DMS53 treated with DMSO at 0.1 percent for 48 hours (cell line): ENCODE data around the gene PLAC1.

Experiments used
- DNase-seq: peaks from one replicate; lab custom pipeline; 2025; ENCODE audit not compliant: unreplicated experiment; lab: John Stamatoyannopoulos, UW

Gene PLAC1

DNA sequence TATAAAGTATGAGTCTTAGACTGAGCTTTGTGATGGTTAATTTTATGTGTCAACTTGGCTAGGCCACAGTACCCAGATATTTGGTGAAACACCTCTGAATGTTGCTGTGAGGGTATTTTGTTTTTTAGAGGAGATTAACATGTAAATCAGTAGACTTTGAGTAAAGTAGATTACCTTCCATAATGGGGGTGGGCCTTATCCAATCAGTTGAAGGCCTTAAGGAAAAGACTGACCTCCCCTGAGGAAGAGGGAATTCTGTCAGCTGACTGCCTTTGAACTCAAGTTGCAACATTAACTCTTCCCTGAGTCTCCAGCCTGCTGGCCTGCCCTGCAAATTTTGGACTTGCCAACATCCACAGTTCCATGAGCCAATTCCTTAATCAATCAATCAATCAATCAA lies 66.0 kb downstream of the PLAC1 start:
- no peak for DNase-seq

DNA sequence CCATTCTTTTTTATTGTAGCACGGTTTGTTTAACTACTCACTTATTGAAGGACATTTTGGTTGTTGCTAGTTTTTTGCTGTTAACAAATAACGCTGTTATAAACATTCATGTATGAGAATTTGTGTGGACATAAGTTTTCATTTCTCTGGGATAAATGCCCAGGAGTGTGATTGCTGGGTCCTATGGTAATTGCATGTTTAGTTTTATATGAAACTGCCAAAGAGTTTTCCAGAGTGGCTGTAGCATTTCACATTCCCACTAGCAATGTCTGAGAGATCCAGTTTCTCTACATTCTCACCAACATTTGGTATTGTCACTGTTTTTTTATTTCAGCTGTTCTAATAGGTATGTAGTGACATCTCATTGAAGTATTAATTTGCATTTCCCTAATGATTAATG lies 66.8 kb downstream of the PLAC1 start:
- DNase-seq: no peak

DNA sequence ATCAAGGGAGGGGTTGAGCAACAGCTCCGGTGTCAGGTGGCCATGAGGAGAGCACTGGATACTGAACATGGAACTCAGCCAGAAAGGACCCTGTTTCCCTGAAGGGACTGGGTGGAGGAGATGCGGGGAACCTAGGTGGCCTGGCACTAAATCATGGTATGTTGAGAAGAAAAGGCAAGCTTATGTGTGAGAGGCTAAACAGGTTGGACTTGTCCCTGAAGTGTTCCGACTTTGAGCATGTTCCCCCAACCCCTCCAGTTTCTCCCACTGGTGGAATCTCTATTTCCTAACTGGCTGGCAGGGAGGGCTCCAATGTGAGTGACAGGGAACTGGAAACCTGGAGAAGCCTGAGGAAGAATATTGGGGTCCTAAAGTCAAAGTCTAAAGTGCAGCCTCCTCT lies 69.5 kb downstream of the PLAC1 start:
- DNase-seq: no peak

DNA sequence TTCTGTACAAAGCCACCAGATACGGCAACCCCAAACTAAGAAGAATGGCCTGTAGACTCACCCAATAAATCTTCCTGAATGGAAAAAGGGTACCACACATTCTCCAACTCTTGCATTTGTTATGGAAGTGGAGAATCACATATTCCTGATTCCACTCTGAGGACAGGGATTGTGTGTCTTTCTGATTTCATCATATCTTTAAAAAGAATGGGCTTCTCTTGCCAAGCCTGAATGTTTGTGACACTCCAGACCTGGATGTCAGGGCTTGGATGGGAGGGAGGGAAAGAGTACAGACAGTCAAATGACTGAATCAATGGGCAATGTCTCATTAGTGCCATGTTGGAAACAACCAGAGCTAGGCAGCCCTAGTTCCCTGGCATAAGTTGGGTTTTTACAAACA lies 77.4 kb downstream of the PLAC1 start:
- no peak for DNase-seq

DNA sequence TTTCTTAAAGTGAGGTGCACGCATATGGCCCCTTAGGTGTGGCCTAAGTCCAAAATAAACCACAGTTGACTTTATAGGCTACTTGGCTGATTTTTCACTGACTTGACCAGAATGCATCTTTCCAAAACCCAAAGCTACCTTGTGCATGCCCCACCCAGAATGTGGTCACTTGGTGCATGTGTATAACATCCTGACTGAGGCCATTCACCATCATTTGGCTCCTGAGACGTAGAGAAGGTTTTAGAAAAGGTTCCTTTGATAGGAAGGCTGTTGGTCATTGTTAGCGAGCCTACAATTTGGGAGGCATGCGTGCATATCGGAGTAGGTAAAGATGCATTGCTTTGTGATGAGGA lies 84.6 kb downstream of the PLAC1 start:
- no peak for DNase-seq

DNA sequence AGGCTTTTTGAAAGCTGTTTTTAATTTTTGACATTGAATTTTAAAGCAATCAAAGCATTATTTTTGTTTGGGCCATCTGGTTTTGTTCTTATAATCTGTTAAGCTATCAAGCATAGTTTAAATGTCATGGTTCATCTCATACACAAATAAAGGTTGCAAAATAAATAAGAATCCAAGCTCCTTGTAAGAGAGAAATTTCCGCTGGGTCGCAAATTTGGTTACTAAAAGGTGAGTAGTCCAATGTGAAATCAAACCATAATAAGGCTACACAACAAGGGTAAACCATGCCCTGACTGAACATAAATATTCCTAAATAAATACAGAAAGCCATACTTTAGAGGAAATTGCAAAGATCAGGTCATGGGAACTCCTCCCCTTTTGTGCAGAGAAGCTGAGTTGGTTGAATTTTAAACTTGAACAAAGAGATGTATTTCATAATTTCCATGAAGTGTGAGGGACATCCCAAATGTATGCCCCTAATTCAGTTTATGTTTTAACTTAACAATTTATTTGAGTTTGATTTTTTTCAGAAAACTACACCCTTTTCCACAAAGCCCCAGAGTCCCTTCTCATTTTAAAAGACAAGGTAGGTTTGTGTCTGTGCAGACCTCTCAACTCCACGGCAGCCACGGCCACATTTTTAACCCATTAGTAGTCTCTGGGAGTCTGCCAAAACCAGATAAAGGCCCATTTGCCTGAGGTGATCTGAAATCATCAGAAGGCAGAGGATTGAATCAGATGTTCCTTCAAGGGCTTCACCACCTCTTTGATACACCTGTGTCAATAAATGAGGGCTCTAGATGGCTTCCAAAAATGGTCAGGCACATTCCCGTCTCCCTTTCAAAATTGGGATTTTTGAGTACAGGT lies 85.2 kb downstream of the PLAC1 start:
- no peak for DNase-seq

DNA sequence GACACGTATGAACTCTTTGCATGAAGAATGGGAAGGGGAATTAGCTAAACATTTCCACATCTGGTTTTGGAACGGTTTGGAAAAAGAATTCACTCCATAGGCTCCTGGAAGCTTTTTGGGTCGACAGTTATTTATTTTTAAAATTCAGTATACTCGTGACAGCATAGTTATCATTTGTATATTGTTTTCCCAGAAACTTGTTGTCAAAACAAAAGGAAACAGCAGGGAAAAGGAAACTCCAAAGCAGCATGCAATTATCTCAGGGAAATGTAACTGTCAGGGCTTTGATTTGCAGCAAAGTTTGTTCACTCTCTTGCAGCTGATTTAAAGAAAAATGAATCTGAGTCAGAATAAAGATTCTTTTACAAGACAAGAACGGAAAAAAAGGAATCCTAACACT lies 86.5 kb downstream of the PLAC1 start:
- DNase-seq: no peak

DNA sequence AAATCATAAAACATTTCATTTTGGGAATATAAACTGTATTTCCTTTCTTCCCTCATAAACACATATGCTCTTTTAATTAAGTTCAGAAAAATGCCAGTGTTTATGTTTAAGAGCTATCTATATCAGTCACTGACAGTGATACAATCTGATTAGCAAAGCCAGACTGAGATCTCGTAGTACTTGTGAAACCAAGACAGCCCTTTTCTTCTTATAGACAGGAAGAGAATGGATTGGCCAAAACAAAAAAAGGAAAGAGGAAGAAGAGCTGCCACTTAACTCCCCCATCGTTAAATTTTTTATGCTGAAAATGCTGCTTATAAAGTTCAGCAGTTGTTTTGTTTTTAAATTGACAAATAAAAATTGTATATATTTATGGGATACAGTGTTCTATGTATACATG lies 87.4 kb downstream of the PLAC1 start:
- no peak for DNase-seq

DNA sequence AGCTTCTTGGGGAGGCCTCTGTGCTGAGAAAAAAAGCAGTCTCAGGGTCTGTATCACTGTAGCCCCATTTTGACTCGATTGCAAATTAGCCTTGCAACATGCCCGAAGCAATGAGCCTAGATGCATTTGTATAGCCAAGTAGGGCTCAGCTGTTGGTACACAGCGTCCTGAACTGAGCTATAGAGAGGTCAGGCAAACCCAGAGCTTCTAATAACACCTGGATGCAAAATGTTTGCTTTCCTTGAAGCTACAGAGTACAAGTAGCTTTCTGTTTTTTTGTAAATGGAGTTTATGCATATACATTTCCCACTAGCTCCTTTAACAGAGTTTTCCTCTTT lies 87.8 kb downstream of the PLAC1 start:
- no peak for DNase-seq

DNA sequence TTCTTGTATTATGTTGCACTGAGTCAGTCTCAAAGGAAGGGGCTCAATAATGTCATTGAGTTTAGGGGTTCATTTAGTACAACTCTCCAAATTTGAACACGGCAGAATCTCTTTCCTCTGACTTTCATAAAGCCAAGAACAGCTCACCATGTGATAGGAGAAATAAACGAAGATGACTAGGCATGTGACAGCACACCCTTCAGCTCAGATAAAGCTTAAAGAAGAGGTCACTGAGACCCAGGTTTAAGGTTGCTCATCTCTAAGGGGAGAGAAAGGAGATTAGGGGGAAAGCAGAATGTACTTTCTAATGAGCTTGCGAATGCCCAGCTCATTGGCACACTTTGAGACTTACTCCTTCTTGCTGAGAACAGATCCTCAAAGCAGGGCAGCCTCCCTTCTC lies 89.0 kb downstream of the PLAC1 start:
- no peak for DNase-seq

DNA sequence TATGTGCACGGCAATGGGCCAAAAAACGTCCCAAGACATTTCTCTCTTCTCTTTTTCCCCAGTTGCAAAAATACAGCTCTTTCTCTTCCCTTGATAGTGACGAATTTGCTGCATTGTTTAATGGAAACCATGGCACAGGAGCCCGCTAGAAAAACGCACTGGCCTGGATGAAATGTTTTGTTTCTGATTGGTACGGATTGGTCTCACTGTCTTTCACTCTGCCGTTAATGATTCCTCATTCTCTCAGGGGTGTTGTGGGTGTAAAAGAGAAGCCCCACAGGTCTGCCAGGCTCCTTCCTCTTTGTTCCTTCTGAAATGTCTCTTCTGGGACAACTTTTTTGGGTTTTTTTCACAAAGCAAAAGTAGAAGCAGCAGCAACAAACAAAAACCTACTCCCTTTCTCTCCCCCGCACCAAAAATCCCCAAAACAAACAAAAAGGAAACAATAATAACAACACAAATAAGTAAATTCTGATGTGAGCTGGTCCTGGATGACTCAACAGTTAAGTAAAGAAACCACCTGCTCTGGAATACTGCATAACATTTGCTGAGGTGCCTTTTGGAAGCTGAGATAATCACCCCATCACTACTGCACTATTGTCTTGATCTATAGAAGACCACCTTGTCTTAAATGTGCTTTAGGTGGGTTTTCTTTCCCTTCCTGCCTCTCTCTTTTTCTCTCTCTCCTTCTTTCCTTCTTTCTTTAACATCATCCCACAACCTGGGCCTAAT lies 89.8 kb downstream of the PLAC1 start:
- no peak for DNase-seq

DNA sequence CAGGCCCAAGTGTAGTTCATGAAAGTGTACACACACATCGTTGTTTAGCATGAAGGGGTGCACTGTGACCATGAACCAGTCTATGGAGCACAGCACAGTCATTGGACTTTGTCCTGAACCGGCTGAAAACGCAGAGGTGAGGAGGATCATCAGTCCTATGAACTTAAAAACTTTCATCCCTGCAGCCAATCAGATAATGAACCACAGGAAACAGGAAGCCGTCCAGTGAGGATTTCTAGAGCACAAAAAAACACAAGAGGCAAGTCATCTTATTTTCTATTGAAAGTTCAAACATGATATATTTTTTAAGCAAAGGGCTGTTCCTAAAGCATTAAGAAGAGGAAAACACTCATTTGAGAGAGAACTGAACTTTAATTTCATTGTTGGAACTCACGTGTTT lies 91.8 kb downstream of the PLAC1 start:
- DNase-seq: no peak

DNA sequence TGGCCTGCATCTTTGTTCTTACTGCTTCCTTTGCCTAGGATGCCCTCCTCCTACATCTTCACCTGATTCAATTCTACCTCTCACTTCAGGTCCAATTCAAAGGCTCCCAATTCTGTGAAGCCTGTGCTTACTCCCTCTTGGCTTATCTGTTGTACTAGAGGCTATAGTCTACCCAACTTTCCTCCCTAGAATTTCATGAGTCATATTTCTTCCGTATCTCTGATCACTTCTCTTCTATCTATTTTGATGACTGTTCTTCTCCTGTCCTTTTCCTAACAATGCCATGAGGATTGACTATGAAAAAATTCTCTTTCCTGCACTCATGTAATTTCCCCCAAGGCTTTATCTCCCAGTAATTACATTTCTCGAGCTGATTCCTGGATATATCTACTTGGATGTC lies 96.3 kb downstream of the PLAC1 start:
- no peak for DNase-seq

DNA sequence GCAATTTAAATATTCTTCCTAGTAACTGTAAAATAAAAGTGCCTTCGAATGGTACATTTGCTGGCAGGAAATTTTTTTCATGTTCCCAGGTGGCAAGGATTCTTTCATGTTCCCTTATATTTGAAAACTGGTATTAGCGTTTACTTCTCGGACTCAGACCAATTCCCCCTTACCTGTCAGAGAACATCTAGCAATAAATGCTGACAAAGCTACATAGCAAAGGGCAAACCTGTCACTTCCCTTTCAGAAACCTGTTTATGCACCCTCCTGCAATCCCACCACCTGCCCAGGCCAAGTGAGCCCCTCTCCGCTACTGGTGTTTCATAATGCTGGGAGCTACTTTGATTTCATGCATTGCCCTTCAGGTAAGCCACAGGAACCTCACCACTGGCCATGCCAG lies 100.1 kb downstream of the PLAC1 start:
- DNase-seq: no peak

DNA sequence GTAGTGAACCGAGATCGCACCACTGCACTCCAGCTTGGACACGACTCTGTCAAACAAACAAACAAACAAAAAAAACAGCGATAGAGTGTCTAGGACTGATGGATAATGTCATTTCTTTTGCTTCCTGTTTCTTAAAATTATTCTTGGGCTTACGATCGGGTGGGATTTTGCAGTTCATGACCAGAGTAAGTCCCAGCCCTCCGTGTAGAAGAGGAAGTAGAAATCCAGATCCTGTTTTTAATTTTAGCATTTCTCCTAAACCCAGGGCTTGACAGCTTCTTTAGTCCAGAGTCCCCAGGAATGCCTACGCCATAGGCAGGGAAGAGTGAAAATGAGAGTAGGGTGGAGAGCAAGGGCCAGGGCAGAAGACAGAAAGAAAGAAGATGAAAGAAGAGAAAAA lies 104.0 kb downstream of the PLAC1 start:
- no peak for DNase-seq

DNA sequence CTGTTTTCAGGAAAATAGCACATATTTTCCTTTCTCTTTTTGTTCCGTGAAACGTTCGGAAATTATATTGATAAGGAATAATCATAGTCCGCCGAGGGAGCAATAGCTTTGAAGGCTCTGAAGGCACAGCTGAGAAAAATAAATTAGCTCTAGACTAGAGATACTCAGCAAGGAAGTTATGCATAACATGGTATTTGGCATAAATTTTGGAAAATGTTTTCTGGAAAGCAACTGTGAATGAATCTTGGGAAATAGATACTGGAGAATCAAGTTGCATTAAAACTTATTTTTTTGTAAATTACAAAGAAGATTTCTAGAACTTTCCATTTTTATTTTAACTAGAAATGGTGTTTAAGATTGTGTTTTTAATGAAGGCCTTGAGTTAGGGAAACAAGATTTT lies 105.9 kb downstream of the PLAC1 start:
- DNase-seq: no peak

DNA sequence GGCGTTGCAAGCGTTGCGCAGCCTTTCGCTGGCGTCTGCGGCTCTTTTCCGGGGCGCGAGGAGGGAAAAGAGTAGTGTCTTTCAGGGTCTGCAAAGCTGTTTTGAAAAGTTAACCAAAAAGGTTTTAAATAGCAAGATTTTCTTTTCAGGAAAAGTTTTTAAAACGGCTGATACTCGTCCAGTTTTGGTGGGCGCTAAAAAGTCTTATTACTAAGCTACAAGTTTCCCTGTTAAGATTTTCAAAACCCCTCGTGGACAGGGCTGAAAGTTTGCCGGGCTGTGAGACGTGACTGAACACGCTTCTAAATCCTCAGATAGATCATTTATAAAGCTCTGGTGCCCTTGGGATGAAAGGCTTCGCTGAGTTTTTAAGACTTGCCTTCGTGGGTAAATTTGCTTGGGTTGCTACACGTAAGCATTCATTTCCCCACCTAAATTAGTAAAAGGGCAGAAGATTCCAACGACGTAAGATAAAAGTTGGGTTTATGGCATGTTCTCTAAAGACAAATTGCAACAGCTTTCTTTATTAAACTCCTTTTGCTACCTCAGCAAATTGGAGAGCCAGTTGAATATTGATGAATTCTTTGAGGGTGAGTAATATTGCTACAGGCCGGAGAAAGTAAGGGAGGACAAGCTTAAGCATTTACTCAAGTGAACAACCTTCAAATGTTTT lies 106.8 kb downstream of the PLAC1 start:
- no peak for DNase-seq

DNA sequence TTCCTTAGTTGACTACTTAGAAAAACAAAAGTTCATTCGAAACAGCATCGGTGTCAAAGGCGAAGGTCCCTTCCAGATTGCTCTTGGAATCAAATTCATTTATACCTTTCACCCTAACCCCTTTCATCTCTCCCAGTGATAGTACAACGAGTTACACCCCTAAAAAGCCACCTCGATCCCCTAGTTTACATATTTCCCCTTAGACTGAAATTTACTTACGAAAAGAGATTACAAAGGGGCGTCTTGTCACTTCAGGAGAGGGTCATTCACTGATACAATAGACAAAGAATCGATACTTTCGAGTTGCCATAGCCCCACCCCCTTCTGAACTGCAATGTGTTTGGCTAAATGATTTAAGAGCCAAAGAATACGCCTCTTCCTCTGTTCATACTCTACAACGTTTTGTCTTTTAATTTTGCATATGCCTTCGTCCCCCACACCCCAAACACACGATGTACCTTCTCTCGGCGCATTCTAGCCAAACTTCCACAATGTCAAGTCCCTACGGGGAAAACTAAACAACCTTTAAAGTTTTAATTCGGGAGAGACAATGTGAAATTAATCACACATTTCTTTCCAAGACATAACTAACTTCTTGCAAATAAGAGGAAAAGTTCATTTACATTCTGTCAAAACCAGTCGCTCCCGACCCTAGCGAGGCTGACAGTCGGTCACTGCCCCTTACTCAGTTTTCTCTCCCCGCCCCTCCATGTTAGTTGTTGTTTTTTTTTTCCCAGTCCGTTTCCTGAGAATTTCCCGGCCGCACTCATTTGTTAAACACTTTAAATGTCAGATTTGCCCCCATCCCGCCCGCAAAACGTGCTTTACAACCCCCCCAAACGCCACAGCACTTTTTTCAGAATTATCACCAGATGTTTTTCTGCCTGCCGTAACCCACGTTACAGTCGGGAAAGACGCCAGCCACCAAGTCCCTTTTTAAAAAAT lies 109.7 kb downstream of the PLAC1 start:
- no peak for DNase-seq

DNA sequence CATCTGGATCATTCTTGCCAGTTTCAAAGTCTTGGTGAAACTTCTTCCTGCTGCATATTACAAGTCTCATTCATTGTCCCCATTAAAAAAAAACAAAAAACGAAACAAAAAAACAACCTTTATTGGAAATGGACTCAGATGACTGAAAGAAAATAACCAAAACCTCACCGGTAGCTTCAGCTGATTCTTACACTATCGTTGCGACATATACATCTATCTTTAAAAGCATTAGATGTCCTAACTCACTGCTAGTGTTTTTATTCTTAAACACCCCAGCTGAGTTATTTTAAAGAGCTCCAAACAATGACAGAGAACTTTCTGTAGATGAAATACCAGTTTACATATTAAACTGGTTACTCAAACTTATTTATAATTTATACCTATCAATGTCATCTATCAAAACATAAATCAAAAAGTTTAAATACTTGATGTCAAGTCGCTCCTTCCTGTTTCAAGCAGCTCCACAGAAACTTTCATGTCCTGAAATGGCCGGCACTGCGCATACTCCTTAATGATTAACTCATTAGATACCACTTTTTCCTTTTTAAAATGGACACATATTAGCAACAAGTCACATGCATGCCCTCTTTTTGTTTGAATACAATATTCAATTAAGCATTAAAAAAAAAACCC lies 111.1 kb downstream of the PLAC1 start:
- DNase-seq: no peak

DNA sequence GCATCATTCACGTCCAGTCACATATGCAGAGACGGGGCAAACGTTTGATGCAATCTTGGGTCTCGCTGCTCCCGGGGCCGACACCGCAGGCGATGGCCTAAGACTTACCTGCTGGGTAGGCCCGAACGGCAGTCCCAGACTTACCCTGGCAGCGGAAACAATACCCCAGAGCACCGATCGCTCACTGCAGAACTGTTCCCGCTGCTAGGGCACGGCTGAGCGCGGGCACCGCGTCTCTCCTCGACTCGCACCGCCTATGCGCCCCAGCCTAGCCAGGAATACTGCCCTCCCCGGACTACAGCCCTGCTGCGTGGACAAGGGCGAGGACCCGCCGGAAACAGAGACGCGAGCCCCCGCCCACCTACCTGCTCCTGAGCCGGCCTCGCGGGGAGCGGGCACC lies 112.1 kb downstream of the PLAC1 start:
- no peak for DNase-seq

DNA sequence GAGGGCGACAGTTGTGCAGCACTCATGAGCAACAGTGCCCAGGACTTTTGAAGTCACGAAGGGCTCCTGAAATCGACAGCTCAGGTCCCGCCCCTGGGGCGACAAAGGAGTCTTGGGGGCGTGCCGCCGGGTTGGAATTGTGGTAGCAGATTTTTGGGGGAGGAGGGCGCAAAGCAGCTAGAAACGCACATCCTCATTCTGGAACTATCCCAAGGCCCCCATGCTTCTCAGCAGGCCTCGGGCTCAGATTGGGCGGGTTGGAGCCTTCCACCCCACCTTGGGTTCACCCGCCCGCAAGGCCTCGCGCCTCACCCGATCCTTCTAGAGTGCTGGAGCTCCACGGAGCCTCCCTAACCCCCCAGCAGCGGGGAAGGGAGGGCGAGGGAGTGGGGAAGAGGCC lies 112.8 kb downstream of the PLAC1 start:
- no peak for DNase-seq
